Body of pancreas (tissue), 4 donors: ENCODE results near the gene METTL14. TPM values are rescaled to one million over a fixed set of nuclear protein-coding genes. Genes with fewer than 3 reads are reported as not detected.

Source experiments
- ATAC-seq: fragments of 150-250 bp; one replicate; pipeline ENCODE4 v1.9.1; 2016
- DNase-seq, 4 donors: peaks; one replicate each; pipeline ENCODE4 v3.0.0-alpha.2; 2019
- H3K27ac ChIP-seq, 4 donors: fragments of 200-600 bp; sonication (generic); 1 replicate in 3 of 4; 2 replicates in 1 of 4; pipeline versions ENCODE4 v1.5.1 to v1.6.1; 2016 to 2019; ENCODE audit warnings: mild to moderate bottlenecking in 1 of 4, mixed read lengths in 1 of 4, moderate library complexity in 1 of 4
- H3K27me3 ChIP-seq, 2 donors: fragments of 200-600 bp; sonication (generic); one replicate each; pipeline ENCODE4 v1.6.0; 2016; ENCODE audit warnings: mild to moderate bottlenecking in 1 of 2
- H3K36me3 ChIP-seq, 2 donors: fragments of 200-600 bp; sonication (generic); replicated peaks in 1 of 2; 2 replicates each; pipeline ENCODE4 v1.5.1; 2016; ENCODE audit warnings: low read depth in 2 of 2; ENCODE audit not compliant: insufficient read depth in 1 of 2
- H3K4me1 ChIP-seq: fragments of 200-600 bp; sonication (generic); one replicate; pipeline ENCODE4 v1.6.0; 2016
- H3K4me3 ChIP-seq, 2 donors: fragments of 200-600 bp; sonication (generic); 1 replicate in 1 of 2; 2 replicates in 1 of 2; pipeline ENCODE4 v1.5.1; 2016 to 2019
- H3K9me3 ChIP-seq, 3 donors: fragments of 200-600 bp; sonication (generic); 1 replicate in 2 of 3; 2 replicates in 1 of 3; pipeline ENCODE4 v1.5.1; 2016
- CTCF ChIP-seq, 7 experiments: fragments of 450-650 bp in 4 of 7; fragments of 200-600 bp in 3 of 7; sonication (generic) in 3 of 7; IDR thresholded peaks; one replicate each; pipeline ENCODE4 v1.5.1; 2016 to 2019; ENCODE audit warnings: antibody characterized with exemption in 7 of 7
- POLR2A ChIP-seq, 3 donors: fragments of 450-650 bp; IDR thresholded peaks; one replicate each; pipeline ENCODE4 v1.6.1; 2016; ENCODE audit warnings: antibody characterized with exemption in 3 of 3, mild to moderate bottlenecking in 2 of 3
- WGBS, 2 donors: methylation state at CpG; one replicate each; pipeline ENCODE4 v1.1.5; 2017; 5-methylcytosine and 5-hydroxymethylcytosine counted together
- intact Hi-C: fragments of 100-400 bp; cut with DNase I; formaldehyde crosslinking; loops from one replicate; pipeline ENCODE4 v1.15.1; 2023
- total RNA-seq, 2 donors: library from RNA; depleted of rRNA; stranded (reverse); fragments of >200 nt; gene quantifications; one replicate each; pipeline ENCODE4 v1.1.0, GENCODE V29; 2016

METTL14 gene
- total RNA-seq, 2 donors from 2014 or later: 8.0 to 14.2 TPM

- H3K27me3 ChIP-seq: no peaks in the 10 kb centered on the region
- H3K9me3 ChIP-seq: no peaks in the 10 kb centered on the region
- no peak overlapping the region for H3K4me3 ChIP-seq
- H3K4me1 ChIP-seq: peaks cover 3% of the 10 kb centered on the region
- DNase-seq: no peak
- ATAC-seq: no peak
- intact Hi-C loops: no loop called here
- H3K27ac ChIP-seq: no peak overlapping the region
- WGBS, 2 donors: 72 to 73% methylated on average over 1 of the region's 1 CpG
- no peaks in the 10 kb centered on the region for H3K36me3 ChIP-seq
- TF ChIP-seq POLR2A (IDR thresholded peaks at IDR 0.05): no peak
- no peak for TF ChIP-seq CTCF (IDR thresholded peaks at IDR 0.05)
Measured at GRCh38 chr4:118680808-118681207, 4.4 kb upstream of the METTL14 start.

GRCh38 chr4:118682928-118683327 is 2.3 kb upstream of the METTL14 start:
- TF ChIP-seq CTCF (IDR thresholded peaks at IDR 0.05): peak in 4 of 7 experiments; percentile 13 to 32 (median 28)
- TF ChIP-seq POLR2A (IDR thresholded peaks at IDR 0.05): no peak
- no peak overlapping the region for H3K4me3 ChIP-seq
- H3K9me3 ChIP-seq: no peaks in the 10 kb centered on the region
- H3K4me1 ChIP-seq: peaks cover 18% of the 10 kb centered on the region
- WGBS, 2 donors: 25 to 29% methylated on average over 1 of the region's 1 CpG
- intact Hi-C loops: no loop called here
- ATAC-seq (no peak), DNase-seq (no peak)
- no peaks in the 10 kb centered on the region for H3K36me3 ChIP-seq
- no peaks in the 10 kb centered on the region for H3K27me3 ChIP-seq
- H3K27ac ChIP-seq: no peak overlapping the region

GRCh38 chr4:118683513-118683912 is 1.7 kb upstream of the METTL14 start:
- H3K4me1 ChIP-seq: peaks cover 18% of the 10 kb centered on the region
- intact Hi-C loops: no loop called here
- 3 to 6% methylated on average over 2 of the region's 2 CpGs for WGBS, 2 donors
- no peak for TF ChIP-seq CTCF (IDR thresholded peaks at IDR 0.05)
- no peak for TF ChIP-seq POLR2A (IDR thresholded peaks at IDR 0.05)
- ATAC-seq (no peak), DNase-seq (no peak)
- H3K36me3 ChIP-seq: no peaks in the 10 kb centered on the region
- no peak overlapping the region for H3K27ac ChIP-seq
- no peaks in the 10 kb centered on the region for H3K27me3 ChIP-seq
- no peaks in the 10 kb centered on the region for H3K9me3 ChIP-seq
- H3K4me3 ChIP-seq: no peak overlapping the region

- ATAC-seq (no peak), DNase-seq (no peak)
- TF ChIP-seq POLR2A (IDR thresholded peaks at IDR 0.05) (no peak), CTCF (IDR thresholded peaks at IDR 0.05) (no peak)
- Histone ChIP-seq H3K36me3 (peaks cover 0 to 20% of the 10 kb centered on the region in 2 donors), H3K27me3 (no peaks in the 10 kb centered on the region), H3K4me1 (peaks cover 4% of the 10 kb centered on the region), H3K9me3 (no peaks in the 10 kb centered on the region), H3K4me3 (no peak overlapping the region), H3K27ac (no peak overlapping the region)
- WGBS, 2 donors: 47 to 49% methylated on average over 2 of the region's 2 CpGs
- intact Hi-C loops: no loop called here
Measured at GRCh38 chr4:118703118-118703517, 17.9 kb downstream of the METTL14 start.

GRCh38 chr4:118711052-118711451 is 25.9 kb downstream of the METTL14 start:
- Histone ChIP-seq H3K27me3 (no peaks in the 10 kb centered on the region), H3K4me3 (no peak overlapping the region), H3K9me3 (no peaks in the 10 kb centered on the region), H3K27ac (no peak overlapping the region), H3K36me3 (peaks cover 0 to 3% of the 10 kb centered on the region in 2 donors), H3K4me1 (no peaks in the 10 kb centered on the region)
- WGBS, 2 donors: 90 to 94% methylated on average over 2 of the region's 2 CpGs
- ATAC-seq (no peak), DNase-seq (no peak)
- intact Hi-C loops: no loop called here
- TF ChIP-seq POLR2A (IDR thresholded peaks at IDR 0.05) (no peak), CTCF (IDR thresholded peaks at IDR 0.05) (no peak)
